Measurements from ENCODE around the gene ACAT1. TPM values are rescaled to one million over a fixed set of nuclear protein-coding genes. Genes with fewer than 3 reads are reported as not detected.

Gene ACAT1
- total RNA-seq, 1 experiment from 2014 or later, result 134 TPM

DNA sequence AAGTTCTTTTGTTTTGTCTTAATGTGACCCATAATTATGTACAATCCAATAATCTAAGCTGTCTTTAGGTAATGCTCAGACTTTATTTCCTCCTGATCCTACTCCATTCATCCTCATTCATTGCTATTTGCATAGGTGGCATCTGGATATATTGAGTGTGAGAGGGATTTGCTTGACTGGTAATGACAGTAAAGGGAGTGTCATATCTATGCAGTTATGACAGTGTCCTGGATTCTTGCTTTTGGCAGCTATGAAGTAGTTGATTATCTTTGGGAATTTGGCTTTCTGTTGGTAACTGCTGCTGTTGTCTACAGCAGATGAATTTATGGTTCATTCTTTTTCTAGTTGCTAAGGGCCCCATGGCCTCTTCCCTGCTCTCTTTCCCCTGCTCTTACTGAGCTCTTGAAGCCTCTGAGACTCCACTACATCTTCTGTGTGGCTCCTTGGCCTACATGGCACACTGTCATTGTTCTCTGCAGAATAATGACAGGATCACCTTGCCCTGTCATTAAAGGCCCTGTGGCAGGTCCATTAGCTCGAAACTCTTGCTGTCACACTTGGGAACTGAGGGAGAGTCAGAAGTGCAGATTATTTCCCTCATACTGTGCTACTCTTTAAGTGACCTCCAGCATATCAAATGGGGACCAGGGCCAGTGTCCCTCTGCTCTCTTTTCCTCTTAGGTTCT lies 20.1 kb upstream of the ACAT1 start:
- Mint-ChIP-seq H3K4me1 (ENCODE audit: low read depth, unreplicated experiment) (no peaks in the 10 kb centered on the region), H3K9me3 (ENCODE audit: unreplicated experiment) (no peaks in the 10 kb centered on the region), H3K27me3 (ENCODE audit: insufficient read depth, unreplicated experiment) (no peaks in the 10 kb centered on the region), H3K27ac (ENCODE audit: unreplicated experiment) (no peak overlapping the region), H3K36me3 (ENCODE audit: insufficient read depth, unreplicated experiment) (peaks cover 70% of the 10 kb centered on the region), H3K4me3 (ENCODE audit: unreplicated experiment) (no peak overlapping the region)
- ChIA-PET POLR2A (no interaction called here), CTCF (no interaction called here)
- Histone ChIP-seq H3K36me3 (ENCODE audit: control insufficient read depth, insufficient read depth, low read length) (peaks cover 7% of the 10 kb centered on the region; the same call in 1 of the 2 replicates), H3K4me1 (no peaks in the 10 kb centered on the region), H3K4me3 (ENCODE audit: low read depth, low read length) (no peak overlapping the region), H3K9me3 (no peaks in the 10 kb centered on the region), H3K27me3 (replicated peaks; ENCODE audit: control insufficient read depth, insufficient read depth, low read length) (no peaks in the 10 kb centered on the region)
- DNase-seq, result no peak
- TF ChIP-seq, protein P1, sequence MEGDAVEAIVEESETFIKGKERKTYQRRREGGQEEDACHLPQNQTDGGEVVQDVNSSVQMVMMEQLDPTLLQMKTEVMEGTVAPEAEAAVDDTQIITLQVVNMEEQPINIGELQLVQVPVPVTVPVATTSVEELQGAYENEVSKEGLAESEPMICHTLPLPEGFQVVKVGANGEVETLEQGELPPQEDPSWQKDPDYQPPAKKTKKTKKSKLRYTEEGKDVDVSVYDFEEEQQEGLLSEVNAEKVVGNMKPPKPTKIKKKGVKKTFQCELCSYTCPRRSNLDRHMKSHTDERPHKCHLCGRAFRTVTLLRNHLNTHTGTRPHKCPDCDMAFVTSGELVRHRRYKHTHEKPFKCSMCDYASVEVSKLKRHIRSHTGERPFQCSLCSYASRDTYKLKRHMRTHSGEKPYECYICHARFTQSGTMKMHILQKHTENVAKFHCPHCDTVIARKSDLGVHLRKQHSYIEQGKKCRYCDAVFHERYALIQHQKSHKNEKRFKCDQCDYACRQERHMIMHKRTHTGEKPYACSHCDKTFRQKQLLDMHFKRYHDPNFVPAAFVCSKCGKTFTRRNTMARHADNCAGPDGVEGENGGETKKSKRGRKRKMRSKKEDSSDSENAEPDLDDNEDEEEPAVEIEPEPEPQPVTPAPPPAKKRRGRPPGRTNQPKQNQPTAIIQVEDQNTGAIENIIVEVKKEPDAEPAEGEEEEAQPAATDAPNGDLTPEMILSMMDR (IDR thresholded peaks at IDR 0.05; ENCODE audit: insufficient read depth in 1 of 2, low read depth in 1 of 2, low read length in 1 of 2, severe bottlenecking in 1 of 2, unreplicated experiment in 1 of 2), result no peak
- intact Hi-C loops (cut with micrococcal nuclease; ENCODE audit: unreplicated experiment), result no loop called here
- BruUV-seq (replicated peaks), result no TSS peak

GRCh38 chr11:108111126-108111525 lies 10.2 kb upstream of the ACAT1 start:
- POLR2A ChIA-PET, result no interaction called here
- H3K27me3 Mint-ChIP-seq (ENCODE audit: insufficient read depth, unreplicated experiment), result no peaks in the 10 kb centered on the region
- CTCF ChIA-PET, result interaction anchor here (0.7 to 1.0 kb wide), 2 partner anchors 8 to 102 kb away, joined by 3 read pairs; partner anchors contain the start of gene CUL5

GRCh38 chr11:108112057-108112456 lies 9.3 kb upstream of the ACAT1 start:
- H3K27ac Mint-ChIP-seq (ENCODE audit: unreplicated experiment), result no peak overlapping the region
- no peaks in the 10 kb centered on the region for H3K4me1 Mint-ChIP-seq (ENCODE audit: low read depth, unreplicated experiment)
- H3K4me1 ChIP-seq, result no peaks in the 10 kb centered on the region
- ChIA-PET POLR2A (no interaction called here), CTCF (no interaction called here)
- BruUV-seq (replicated peaks), result no TSS peak
- no peaks in the 10 kb centered on the region for H3K9me3 Mint-ChIP-seq (ENCODE audit: unreplicated experiment)
- no peak overlapping the region for H3K4me3 ChIP-seq (ENCODE audit: low read depth, low read length)
- TF ChIP-seq, protein P1 (IDR thresholded peaks at IDR 0.05; ENCODE audit: insufficient read depth in 1 of 2, low read depth in 1 of 2, low read length in 1 of 2, severe bottlenecking in 1 of 2, unreplicated experiment in 1 of 2), result no peak
- intact Hi-C loops (cut with micrococcal nuclease; ENCODE audit: unreplicated experiment), result no loop called here
- no peaks in the 10 kb centered on the region for H3K9me3 ChIP-seq
- H3K4me3 Mint-ChIP-seq (ENCODE audit: unreplicated experiment), result no peak overlapping the region
- H3K27me3 Mint-ChIP-seq (ENCODE audit: insufficient read depth, unreplicated experiment), result no peaks in the 10 kb centered on the region
- peaks cover 19% of the 10 kb centered on the region for H3K36me3 Mint-ChIP-seq (ENCODE audit: insufficient read depth, unreplicated experiment)
- no peak for DNase-seq
- no peaks in the 10 kb centered on the region; the same call in 1 of the 2 replicates for H3K36me3 ChIP-seq (ENCODE audit: control insufficient read depth, insufficient read depth, low read length)
- H3K27me3 ChIP-seq (replicated peaks; ENCODE audit: control insufficient read depth, insufficient read depth, low read length), result no peaks in the 10 kb centered on the region

More at GRCh38 chr11:108111126-108111525, 10.2 kb upstream of the ACAT1 start:
- no peaks in the 10 kb centered on the region for H3K27me3 ChIP-seq (replicated peaks; ENCODE audit: control insufficient read depth, insufficient read depth, low read length)
- H3K36me3 ChIP-seq (ENCODE audit: control insufficient read depth, insufficient read depth, low read length), result no peaks in the 10 kb centered on the region; the same call in 1 of the 2 replicates
- no peaks in the 10 kb centered on the region for H3K4me1 ChIP-seq
- intact Hi-C loops (cut with micrococcal nuclease; ENCODE audit: unreplicated experiment), result no loop called here
- H3K27ac Mint-ChIP-seq (ENCODE audit: unreplicated experiment), result no peak overlapping the region
- no peaks in the 10 kb centered on the region for H3K4me1 Mint-ChIP-seq (ENCODE audit: low read depth, unreplicated experiment)
- no TSS peak for BruUV-seq (replicated peaks)
- no peak overlapping the region for H3K4me3 Mint-ChIP-seq (ENCODE audit: unreplicated experiment)
- no peak for DNase-seq
- H3K9me3 Mint-ChIP-seq (ENCODE audit: unreplicated experiment), result no peaks in the 10 kb centered on the region
- H3K9me3 ChIP-seq, result no peaks in the 10 kb centered on the region
- TF ChIP-seq, protein P1 (IDR thresholded peaks at IDR 0.05; ENCODE audit: insufficient read depth in 1 of 2, low read depth in 1 of 2, low read length in 1 of 2, severe bottlenecking in 1 of 2, unreplicated experiment in 1 of 2), result no peak
- H3K4me3 ChIP-seq (ENCODE audit: low read depth, low read length), result no peak overlapping the region
- H3K36me3 Mint-ChIP-seq (ENCODE audit: insufficient read depth, unreplicated experiment), result peaks cover 20% of the 10 kb centered on the region

All from Caco-2 (cell line).